ENCODE data around the gene DNAJC9. TPM values are rescaled to one million over a fixed set of nuclear protein-coding genes. Genes with fewer than 3 reads are reported as not detected.

DNAJC9 gene
- polyA plus RNA-seq, 3 donors: 27.4 to 34.2 (median 33.6) TPM

DNA sequence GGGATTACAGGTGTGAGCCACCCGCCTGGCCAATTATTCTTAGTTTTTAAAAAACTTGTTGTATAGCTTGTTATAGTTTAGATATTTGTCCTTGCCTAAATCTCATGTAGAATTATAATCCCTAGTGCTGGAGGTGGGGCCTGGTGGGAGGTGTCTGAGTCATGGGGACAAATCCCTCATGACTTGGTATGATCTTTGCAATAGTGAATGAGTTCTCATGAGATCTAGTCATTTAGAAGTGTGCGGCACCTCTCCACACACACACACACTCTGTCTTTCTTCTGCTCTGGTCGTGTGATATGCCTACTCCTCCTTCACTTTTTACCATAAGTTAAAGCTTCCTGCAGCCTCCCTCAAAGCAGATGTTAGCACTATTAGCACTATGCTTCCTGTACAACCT, 42.0 kb downstream of the DNAJC9 start:
- DNase-seq (ENCODE audit: low read depth in 3 of 3, low spot score in 2 of 3): no peak

Other genes with a start within 250 kb of the DNAJC9 start
- gene P4HA1, start 150.4 kb downstream of the DNAJC9 start, polyA plus RNA-seq (ENCODE audit: insufficient read length in 3 of 3): 100 to 1,000 TPM in 1 of 3 donors, 10 to 100 TPM in 2; 78.1 to 104 (median 93.6) TPM
- 1 to 10 TPM; 5.2 to 5.7 (median 5.6) TPM for gene NUDT13, start 136.8 kb downstream of the DNAJC9 start, polyA plus RNA-seq (ENCODE audit: insufficient read length in 3 of 3)
- 10 to 100 TPM; 38.8 to 42.6 (median 41.3) TPM for gene ECD, start 79.2 kb downstream of the DNAJC9 start, polyA plus RNA-seq (ENCODE audit: insufficient read length in 3 of 3)
- 10 to 100 TPM; 41.3 to 45.1 (median 41.4) TPM for gene FAM149B1, start 79.1 kb downstream of the DNAJC9 start, polyA plus RNA-seq (ENCODE audit: insufficient read length in 3 of 3)
- 10 to 100 TPM; 73.1 to 80.8 (median 80.3) TPM for gene MRPS16, start 5.4 kb upstream of the DNAJC9 start, polyA plus RNA-seq (ENCODE audit: insufficient read length in 3 of 3)
- 10 to 100 TPM; 12.0 to 14.1 (median 12.4) TPM for gene CFAP70, start 111.6 kb upstream of the DNAJC9 start, polyA plus RNA-seq (ENCODE audit: insufficient read length in 3 of 3)
- gene ANXA7, start 166.8 kb upstream of the DNAJC9 start, polyA plus RNA-seq (ENCODE audit: insufficient read length in 3 of 3): 100 to 1,000 TPM in 1 of 3 donors, 10 to 100 TPM in 2; 95.7 to 103 (median 99.3) TPM
- gene MSS51, start 186.3 kb upstream of the DNAJC9 start, polyA plus RNA-seq (ENCODE audit: insufficient read length in 3 of 3): 1 to 10 TPM; 1.7 to 1.8 (median 1.8) TPM
- 10 to 100 TPM; 65.5 to 66.2 (median 66.0) TPM for gene PPP3CB, start 248.8 kb upstream of the DNAJC9 start, polyA plus RNA-seq (ENCODE audit: insufficient read length in 3 of 3)